Spinal cord (tissue), 10 donors: Measurements from ENCODE around the gene MAP7. TPM values are rescaled to one million over a fixed set of nuclear protein-coding genes. Genes with fewer than 3 reads are reported as not detected.

Experiments used
- DNase-seq, 6 donors: peaks; one replicate each; pipeline versions ENCODE4 v3.0.0 to v3.0.0-alpha.2; 2013 to 2015; ENCODE audit warnings: low spot score in 6 of 6, low read depth in 4 of 6
- H3K27ac ChIP-seq: one replicate; pipeline ENCODE4 v1.5.1; 2013; ENCODE audit warnings: low read depth, low read length, control low read depth
- H3K27me3 ChIP-seq: one replicate; pipeline ENCODE4 v1.6.1; 2013; ENCODE audit warnings: low read length; ENCODE audit not compliant: control insufficient read depth, insufficient read depth
- H3K36me3 ChIP-seq: one replicate; pipeline ENCODE4 v1.6.1; 2013; ENCODE audit warnings: low read length; ENCODE audit not compliant: control insufficient read depth, insufficient read depth
- H3K4me1 ChIP-seq: one replicate; pipeline ENCODE4 v1.6.1; 2013; ENCODE audit warnings: low read length; ENCODE audit not compliant: control insufficient read depth, insufficient read depth
- H3K4me3 ChIP-seq: one replicate; pipeline ENCODE4 v1.5.1; 2013; ENCODE audit warnings: low read depth, low read length, control low read depth
- H3K9me3 ChIP-seq: one replicate; pipeline ENCODE4 v1.6.1; 2013; ENCODE audit warnings: low read length; ENCODE audit not compliant: control insufficient read depth, insufficient read depth
- WGBS: methylation state at CpG from one replicate; pipeline ENCODE4 v1.1.5; 2013; ENCODE audit warnings: missing lambda C conversion rate; ENCODE audit not compliant: insufficient coverage; 5-methylcytosine and 5-hydroxymethylcytosine counted together
- polyA plus RNA-seq, 2 donors: library from polyadenylated mRNA; unstranded; fragments of 120-200 nt; gene quantifications; one replicate each; pipeline ENCODE4 v1.2.1, GENCODE V29; 2013; ENCODE audit not compliant: insufficient read length in 2 of 2
- total RNA-seq, 2 donors: library from RNA; depleted of rRNA in 1 of 2; stranded (reverse); fragments of 120-200 nt in 1 of 2; fragments of >200 nt in 1 of 2; gene quantifications; one replicate each; pipeline versions ENCODE4 v1.2.3 to v1.2.4, GENCODE V29; 2013 to 2014
- donor health status: healthy.

Gene MAP7
- total and polyA plus RNA-seq, 4 donors, result 9.9 to 19.7 (median 13.9) TPM

- no peaks in the 10 kb centered on the region for H3K9me3 ChIP-seq
- DNase-seq, result no peak
- no CpG with 5 or more reads among the region's 3 CpGs for WGBS
- H3K27ac ChIP-seq, result no peak overlapping the region
- no peaks in the 10 kb centered on the region for H3K36me3 ChIP-seq
- H3K4me3 ChIP-seq, result no peak overlapping the region
- H3K27me3 ChIP-seq, result no peaks in the 10 kb centered on the region
- H3K4me1 ChIP-seq, result no peaks in the 10 kb centered on the region
Observed at GRCh38 chr6:136517582-136517981, 32.6 kb downstream of the MAP7 start.

GRCh38 chr6:136517002-136517401 lies 33.2 kb downstream of the MAP7 start:
- Histone ChIP-seq H3K4me1 (no peaks in the 10 kb centered on the region), H3K4me3 (no peak overlapping the region), H3K9me3 (no peaks in the 10 kb centered on the region), H3K36me3 (no peaks in the 10 kb centered on the region), H3K27ac (no peak overlapping the region), H3K27me3 (no peaks in the 10 kb centered on the region)
- no peak for DNase-seq

DNA sequence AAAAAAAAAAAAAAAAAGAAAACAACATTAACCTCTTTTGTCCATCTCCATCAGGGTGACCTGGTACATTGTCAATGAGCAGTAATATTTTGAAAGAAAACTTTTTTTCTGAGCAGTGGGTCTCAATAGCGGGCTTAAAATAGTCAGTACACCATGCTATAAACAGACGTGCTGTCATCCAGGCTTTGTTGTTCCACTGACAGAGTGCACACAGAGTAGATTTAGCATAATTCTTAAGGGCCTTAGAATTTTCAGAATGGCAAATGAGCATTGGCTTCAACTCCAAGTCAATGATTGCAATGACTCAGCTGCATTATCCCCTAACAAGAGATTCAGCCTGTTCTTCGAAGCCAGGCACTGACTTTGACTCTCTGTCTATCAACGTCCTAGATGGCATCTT lies 35.6 kb downstream of the MAP7 start:
- WGBS, result 76% methylated on average over 3 of the region's 4 CpGs
- DNase-seq, result no peak
- H3K4me3 ChIP-seq, result no peak overlapping the region
- no peaks in the 10 kb centered on the region for H3K27me3 ChIP-seq
- no peaks in the 10 kb centered on the region for H3K36me3 ChIP-seq
- no peak overlapping the region for H3K27ac ChIP-seq
- no peaks in the 10 kb centered on the region for H3K4me1 ChIP-seq
- H3K9me3 ChIP-seq, result no peaks in the 10 kb centered on the region

GRCh38 chr6:136511926-136512325 lies 38.3 kb downstream of the MAP7 start:
- DNase-seq, result no peak
- no peak overlapping the region for H3K27ac ChIP-seq
- WGBS, result 90% methylated on average over 2 of the region's 3 CpGs
- H3K4me3 ChIP-seq, result no peak overlapping the region
- no peaks in the 10 kb centered on the region for H3K4me1 ChIP-seq
- no peaks in the 10 kb centered on the region for H3K36me3 ChIP-seq
- H3K27me3 ChIP-seq, result no peaks in the 10 kb centered on the region
- no peaks in the 10 kb centered on the region for H3K9me3 ChIP-seq

DNA sequence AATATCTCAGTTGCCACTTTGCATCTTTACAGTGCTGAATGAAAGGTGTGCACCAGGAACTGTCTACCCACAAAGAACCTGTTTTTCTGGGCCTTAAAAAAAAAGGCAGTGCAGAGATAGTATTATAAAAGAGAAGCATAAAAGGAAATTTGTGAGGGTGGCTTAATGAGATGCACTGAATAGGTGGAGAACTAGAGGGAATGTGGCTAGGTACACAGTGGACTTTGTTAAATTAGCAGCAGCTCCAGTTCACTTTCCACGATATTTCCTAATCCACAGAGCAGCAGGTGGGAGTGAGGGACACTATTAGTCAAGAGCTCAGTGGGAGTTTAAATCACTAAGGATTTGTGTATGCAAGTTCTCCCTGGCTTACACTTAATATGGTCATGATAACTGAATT lies 38.8 kb downstream of the MAP7 start:
- Histone ChIP-seq H3K9me3 (no peaks in the 10 kb centered on the region), H3K4me1 (no peaks in the 10 kb centered on the region), H3K27me3 (no peaks in the 10 kb centered on the region), H3K4me3 (no peak overlapping the region), H3K36me3 (no peaks in the 10 kb centered on the region), H3K27ac (no peak overlapping the region)
- no peak for DNase-seq
- WGBS, result no CpG with 5 or more reads among the region's 1 CpG

GRCh38 chr6:136510782-136511181 lies 39.4 kb downstream of the MAP7 start:
- H3K36me3 ChIP-seq, result no peaks in the 10 kb centered on the region
- H3K27ac ChIP-seq, result no peak overlapping the region
- H3K27me3 ChIP-seq, result no peaks in the 10 kb centered on the region
- no peak for DNase-seq
- no peak overlapping the region for H3K4me3 ChIP-seq
- H3K4me1 ChIP-seq, result no peaks in the 10 kb centered on the region
- H3K9me3 ChIP-seq, result no peaks in the 10 kb centered on the region
- WGBS, result 72% methylated on average over 4 of the region's 4 CpGs

- Histone ChIP-seq H3K27me3 (no peaks in the 10 kb centered on the region), H3K27ac (no peak overlapping the region), H3K4me1 (no peaks in the 10 kb centered on the region), H3K4me3 (no peak overlapping the region), H3K9me3 (no peaks in the 10 kb centered on the region), H3K36me3 (no peaks in the 10 kb centered on the region)
- no peak for DNase-seq
- WGBS, result 97% methylated on average over 2 of the region's 5 CpGs
Observed at GRCh38 chr6:136510299-136510698, 39.9 kb downstream of the MAP7 start.

- no peak overlapping the region for H3K27ac ChIP-seq
Observed at GRCh38 chr6:136508725-136509392, 41.4 kb downstream of the MAP7 start.

GRCh38 chr6:136506124-136506799 lies 44.0 kb downstream of the MAP7 start:
- Histone ChIP-seq H3K4me3 (no peak overlapping the region), H3K9me3 (no peaks in the 10 kb centered on the region), H3K27ac (peak overlapping the region; percentile 25), H3K36me3 (no peaks in the 10 kb centered on the region), H3K27me3 (no peaks in the 10 kb centered on the region), H3K4me1 (no peaks in the 10 kb centered on the region)
- WGBS, result no CpG with 5 or more reads among the region's 5 CpGs
- no peak for DNase-seq

More at GRCh38 chr6:136508725-136509392, 41.4 kb downstream of the MAP7 start:
- no peaks in the 10 kb centered on the region for H3K4me1 ChIP-seq
- no CpG with 5 or more reads among the region's 1 CpG for WGBS
- no peaks in the 10 kb centered on the region for H3K27me3 ChIP-seq
- no peaks in the 10 kb centered on the region for H3K36me3 ChIP-seq
- no peaks in the 10 kb centered on the region for H3K9me3 ChIP-seq
- no peak overlapping the region for H3K4me3 ChIP-seq
- no peak for DNase-seq
